Measurements from ENCODE around the gene UBQLN1. TPM values are rescaled to one million over a fixed set of nuclear protein-coding genes. Genes with fewer than 3 reads are reported as not detected.

Gene UBQLN1
- total and polyA plus RNA-seq, 4 donors, result 26.3 to 140 (median 80.1) TPM

DNA sequence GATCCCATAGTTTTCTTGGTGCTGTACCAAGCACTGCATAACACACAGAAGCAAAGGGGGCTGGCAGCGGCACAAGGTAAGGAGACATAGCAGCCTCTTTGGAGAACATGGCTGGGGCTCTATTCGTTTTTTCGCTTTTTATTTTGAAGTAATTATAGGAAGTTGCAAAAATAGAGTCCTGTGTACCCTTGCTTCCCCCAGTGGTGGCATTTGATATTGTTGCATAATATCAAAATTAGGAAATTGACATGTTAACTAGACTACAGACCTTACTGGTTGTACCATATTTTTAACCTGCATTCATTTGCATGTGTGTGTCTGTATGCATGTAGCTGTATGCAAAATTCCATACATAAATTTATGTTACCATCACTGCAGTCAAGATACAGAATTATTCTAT, 6.6 kb upstream of the UBQLN1 start:
- Histone ChIP-seq H3K27me3 (ENCODE audit: control insufficient read depth in 3 of 3, insufficient read depth in 3 of 3, low read length in 2 of 3) (no peaks in the 10 kb centered on the region), H3K36me3 (ENCODE audit: control insufficient read depth in 4 of 4, insufficient read depth in 4 of 4, low read length in 4 of 4) (no peaks in the 10 kb centered on the region), H3K27ac (ENCODE audit: low read depth in 1 of 2, low read length in 1 of 2) (no peak overlapping the region), H3K9ac (ENCODE audit: insufficient read depth in 1 of 2, low read length in 2 of 2) (no peak overlapping the region), H3K4me1 (ENCODE audit: control insufficient read depth in 5 of 5, insufficient read depth in 5 of 5, low read length in 5 of 5) (no peaks in the 10 kb centered on the region), H3K9me3 (ENCODE audit: control insufficient read depth in 4 of 4, insufficient read depth in 3 of 4, low read length in 3 of 4) (peaks cover 0 to 3% (median 0%) of the 10 kb centered on the region in 4 donors), H3K4me3 (no peak overlapping the region)
- no peak for TF ChIP-seq CTCF (IDR thresholded peaks at IDR 0.05; ENCODE audit: control extremely low read depth, extremely low read depth)
- WGBS, 2 donors, result 42 to 64% methylated on average over 3 of the region's 3 CpGs
- ATAC-seq (ENCODE audit: insufficient read depth, low FRiP score) (no peak), DNase-seq (no peak)

DNA sequence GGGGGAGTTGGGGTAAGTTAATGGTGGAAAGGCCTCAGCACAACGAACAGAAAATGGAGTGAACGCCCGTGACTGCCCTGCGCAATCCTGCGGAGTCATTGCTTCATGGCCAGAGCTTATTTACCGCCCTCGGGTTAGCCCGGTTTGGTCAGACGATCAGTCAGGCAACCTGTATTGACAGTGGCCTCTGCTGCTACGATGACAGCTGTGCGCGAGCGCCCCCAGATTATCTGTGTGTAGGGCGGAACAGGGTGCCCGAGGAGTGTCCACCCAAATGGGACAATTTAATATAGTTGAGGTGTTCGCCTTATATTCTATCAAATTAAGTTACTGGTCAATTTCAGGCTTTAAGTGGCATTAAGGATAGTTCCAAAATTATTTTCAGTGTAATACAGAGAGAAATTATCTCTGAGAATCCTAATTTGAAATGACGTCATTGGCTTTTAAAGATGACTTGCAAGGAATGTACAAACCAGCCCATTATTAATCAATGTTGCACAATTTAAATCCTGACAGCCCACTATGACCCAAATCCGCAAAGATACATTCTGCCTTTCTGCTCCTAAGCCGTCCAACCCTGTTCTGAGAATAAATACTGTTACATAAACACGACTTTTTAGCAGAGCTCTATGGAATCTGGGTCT, 879 bp upstream of the UBQLN1 start:
- Histone ChIP-seq H3K27ac (ENCODE audit: low read depth in 1 of 2, low read length in 1 of 2) (peak overlapping the region; percentile 96 to 99), H3K9me3 (ENCODE audit: control insufficient read depth in 4 of 4, insufficient read depth in 3 of 4, low read length in 3 of 4) (no peaks in the 10 kb centered on the region), H3K4me3 (peak overlapping the region; percentile 56), H3K36me3 (ENCODE audit: control insufficient read depth in 4 of 4, insufficient read depth in 4 of 4, low read length in 4 of 4) (no peaks in the 10 kb centered on the region), H3K9ac (ENCODE audit: insufficient read depth in 1 of 2, low read length in 2 of 2) (peak overlapping the region; percentile 88 to 95), H3K27me3 (ENCODE audit: control insufficient read depth in 3 of 3, insufficient read depth in 3 of 3, low read length in 2 of 3) (no peaks in the 10 kb centered on the region), H3K4me1 (ENCODE audit: control insufficient read depth in 5 of 5, insufficient read depth in 5 of 5, low read length in 5 of 5) (peaks cover 0 to 15% (median 8%) of the 10 kb centered on the region in 5 donors)
- 13 to 14% methylated on average over 20 of the region's 20 CpGs for WGBS, 2 donors
- ATAC-seq (ENCODE audit: insufficient read depth, low FRiP score) (peak; percentile 48), DNase-seq (peak in 2 of 3 donors; percentile 73 to 77)
- TF ChIP-seq CTCF (IDR thresholded peaks at IDR 0.05; ENCODE audit: control extremely low read depth, extremely low read depth), result no peak

DNA sequence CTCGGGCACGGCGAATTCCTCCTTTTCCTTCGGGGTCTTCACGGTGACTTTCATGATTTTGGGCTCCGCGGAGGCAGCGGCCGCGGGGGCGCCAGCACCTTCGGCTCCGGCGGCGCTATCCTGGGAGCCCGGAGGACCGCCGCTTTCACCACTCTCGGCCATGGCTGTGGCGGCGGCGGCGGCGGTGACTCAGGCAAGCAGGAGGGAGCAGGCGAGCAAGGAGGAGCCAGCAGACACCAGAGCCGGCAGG, 315 bp downstream of the UBQLN1 start:
- peak overlapping the region; percentile 88 to 95 for H3K9ac ChIP-seq (ENCODE audit: insufficient read depth in 1 of 2, low read length in 2 of 2)
- peaks cover 0 to 15% (median 8%) of the 10 kb centered on the region in 5 donors for H3K4me1 ChIP-seq (ENCODE audit: control insufficient read depth in 5 of 5, insufficient read depth in 5 of 5, low read length in 5 of 5)
- DNase-seq (no peak), ATAC-seq (ENCODE audit: insufficient read depth, low FRiP score) (peak; percentile 77)
- no peaks in the 10 kb centered on the region for H3K9me3 ChIP-seq (ENCODE audit: control insufficient read depth in 4 of 4, insufficient read depth in 3 of 4, low read length in 3 of 4)
- peak overlapping the region; percentile 56 for H3K4me3 ChIP-seq
- 0% methylated on average over 15 to 26 of the region's 26 CpGs for WGBS, 2 donors
- TF ChIP-seq CTCF (IDR thresholded peaks at IDR 0.05; ENCODE audit: control extremely low read depth, extremely low read depth), result no peak
- H3K27me3 ChIP-seq (ENCODE audit: control insufficient read depth in 3 of 3, insufficient read depth in 3 of 3, low read length in 2 of 3), result no peaks in the 10 kb centered on the region
- peak overlapping the region; percentile 96 to 99 for H3K27ac ChIP-seq (ENCODE audit: low read depth in 1 of 2, low read length in 1 of 2)
- H3K36me3 ChIP-seq (ENCODE audit: control insufficient read depth in 4 of 4, insufficient read depth in 4 of 4, low read length in 4 of 4), result no peaks in the 10 kb centered on the region
